Mesenchymal stem cell (in vitro differentiated cells and primary cell): ENCODE results near the gene BUD23.
"Not testable (repeated sequence)": the region's sequence is repeated elsewhere in the genome, so short reads cannot be mapped to it uniquely, and the experiment has no call there.

Experiments used
- DNase-seq: peaks from one replicate; pipeline ENCODE4 v3.0.0-alpha.2; 2013
- H2AFZ ChIP-seq: one replicate; pipeline ENCODE4 v1.6.1; 2013; ENCODE audit warnings: low read depth, mild to moderate bottlenecking, control low read depth, inconsistent platforms, low read length, moderate library complexity
- H2AK5ac ChIP-seq: 2 replicates; pipeline ENCODE4 v1.6.1; 2013; ENCODE audit warnings: low read length, moderate library complexity, mild to moderate bottlenecking, inconsistent platforms; ENCODE audit not compliant: severe bottlenecking
- H2BK120ac ChIP-seq: one replicate; pipeline ENCODE4 v1.6.1; 2013; ENCODE audit warnings: low read depth, mild to moderate bottlenecking, inconsistent platforms, low read length, moderate library complexity
- H2BK12ac ChIP-seq, 2 experiments: one replicate each; pipeline ENCODE4 v1.6.1; 2013; ENCODE audit warnings: inconsistent platforms in 2 of 2, low read length in 2 of 2, mild to moderate bottlenecking in 2 of 2, moderate library complexity in 2 of 2, control low read depth in 1 of 2
- H2BK15ac ChIP-seq: one replicate; pipeline ENCODE4 v1.6.1; 2013; ENCODE audit warnings: mild to moderate bottlenecking, low read depth, inconsistent platforms; ENCODE audit not compliant: poor library complexity, severe bottlenecking
- H2BK5ac ChIP-seq: 2 replicates; pipeline ENCODE4 v1.6.1; 2013; ENCODE audit warnings: low read depth, mild to moderate bottlenecking, low read length, control low read depth, inconsistent platforms; ENCODE audit not compliant: poor library complexity, severe bottlenecking
- H3K14ac ChIP-seq, 2 experiments: one replicate each; pipeline ENCODE4 v1.6.1; 2013; ENCODE audit warnings: inconsistent platforms in 2 of 2, low read length in 2 of 2, control low read depth in 1 of 2, mild to moderate bottlenecking in 1 of 2, moderate library complexity in 1 of 2
- H3K18ac ChIP-seq, 2 experiments: one replicate each; pipeline ENCODE4 v1.6.1; 2013; ENCODE audit warnings: inconsistent platforms in 2 of 2, low read length in 2 of 2, control low read depth in 1 of 2, low read depth in 1 of 2, mild to moderate bottlenecking in 1 of 2
- H3K23ac ChIP-seq, 2 experiments: one replicate each; pipeline ENCODE4 v1.6.1; 2013; ENCODE audit warnings: inconsistent platforms in 2 of 2, low read length in 2 of 2, mild to moderate bottlenecking in 2 of 2, moderate library complexity in 2 of 2, control low read depth in 1 of 2
- H3K27ac ChIP-seq: 2 replicates; pipeline ENCODE4 v1.5.1; 2013; ENCODE audit warnings: mild to moderate bottlenecking, moderate library complexity, low read length, control low read depth, inconsistent platforms; ENCODE audit not compliant: poor library complexity, severe bottlenecking
- H3K27me3 ChIP-seq, 2 experiments: 2 replicates each; pipeline versions ENCODE4 v1.6.1 to v1.7.0; 2013; ENCODE audit warnings: low read length in 2 of 2, mild to moderate bottlenecking in 2 of 2, moderate library complexity in 2 of 2, control low read depth in 1 of 2, inconsistent platforms in 1 of 2; ENCODE audit not compliant: control insufficient read depth in 1 of 2, insufficient read depth in 1 of 2
- H3K36me3 ChIP-seq, 2 experiments: 2 replicates each; pipeline versions ENCODE4 v1.6.1 to v1.7.0; 2013; ENCODE audit warnings: low read length in 2 of 2, control low read depth in 1 of 2, inconsistent platforms in 1 of 2, low read depth in 1 of 2, mild to moderate bottlenecking in 1 of 2; ENCODE audit not compliant: insufficient read depth in 2 of 2, control insufficient read depth in 1 of 2
- H3K4ac ChIP-seq, 2 experiments: one replicate each; pipeline ENCODE4 v1.6.1; 2013; ENCODE audit warnings: inconsistent platforms in 2 of 2, low read length in 2 of 2, mild to moderate bottlenecking in 2 of 2, moderate library complexity in 2 of 2, control low read depth in 1 of 2, low read depth in 1 of 2
- H3K4me1 ChIP-seq: 2 replicates; pipeline ENCODE4 v1.6.1; 2013; ENCODE audit warnings: low read depth, low read length, control low read depth; ENCODE audit not compliant: control insufficient read depth, insufficient read depth
- H3K4me2 ChIP-seq: 2 replicates; pipeline ENCODE4 v1.6.1; 2013; ENCODE audit warnings: low read length, mild to moderate bottlenecking, inconsistent platforms; ENCODE audit not compliant: poor library complexity, severe bottlenecking
- H3K4me3 ChIP-seq, 2 experiments: 2 replicates each; pipeline versions ENCODE4 v1.5.1 to v1.7.0; 2013; ENCODE audit warnings: low read length in 2 of 2, mild to moderate bottlenecking in 2 of 2, control low read depth in 1 of 2, low read depth in 1 of 2; ENCODE audit not compliant: insufficient read depth in 1 of 2
- H3K79me1 ChIP-seq: replicated peaks from 2 replicates; pipeline ENCODE4 v1.6.1; 2013; ENCODE audit warnings: mild to moderate bottlenecking, control low read depth, low read length, inconsistent platforms; ENCODE audit not compliant: poor library complexity, severe bottlenecking
- H3K9ac ChIP-seq: 2 replicates; pipeline ENCODE4 v1.7.0; 2013; ENCODE audit warnings: mild to moderate bottlenecking, low read length, moderate library complexity
- H3K9me3 ChIP-seq: 2 replicates; pipeline ENCODE4 v1.7.0; 2013; ENCODE audit warnings: mild to moderate bottlenecking, low read length; ENCODE audit not compliant: control insufficient read depth
- H4K8ac ChIP-seq: one replicate; pipeline ENCODE4 v1.6.1; 2013; ENCODE audit warnings: inconsistent platforms, mild to moderate bottlenecking, low read length, moderate library complexity
- H4K91ac ChIP-seq: one replicate; pipeline ENCODE4 v1.6.1; 2013; ENCODE audit warnings: mild to moderate bottlenecking, low read length, inconsistent platforms
- WGBS: methylation state at CpG from one replicate; pipeline ENCODE4 v1.1.7; 2013; ENCODE audit warnings: mixed read lengths; 5-methylcytosine and 5-hydroxymethylcytosine counted together

Gene BUD23

DNA sequence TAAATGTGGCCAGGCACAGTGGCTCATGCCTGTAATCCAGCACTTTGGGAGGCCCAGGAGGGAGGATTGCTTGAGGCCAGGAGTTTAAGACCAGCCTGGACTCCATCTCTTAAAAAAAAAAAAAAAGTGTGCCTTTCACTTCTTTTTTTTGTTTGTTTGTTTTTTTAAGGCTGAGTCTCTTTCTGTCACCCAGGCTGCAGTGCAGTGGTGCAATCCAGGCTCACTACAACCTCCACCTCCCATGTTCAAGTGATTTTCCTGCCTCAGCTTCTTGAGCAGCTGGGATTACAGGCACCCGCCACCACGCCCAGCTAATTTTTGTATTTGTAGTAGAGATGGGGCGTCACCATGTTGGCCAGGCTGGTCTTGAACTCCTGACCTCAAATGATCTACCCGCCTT, 38.8 kb downstream of the BUD23 start:
- not testable (repeated sequence) for H2BK12ac ChIP-seq, H3K23ac ChIP-seq, H2BK120ac ChIP-seq, H3K79me1 ChIP-seq, H3K9me3 ChIP-seq, H3K4ac ChIP-seq, H4K8ac ChIP-seq, H3K36me3 ChIP-seq, H3K18ac ChIP-seq, H3K4me2 ChIP-seq, H2BK5ac ChIP-seq, H4K91ac ChIP-seq, H2AK5ac ChIP-seq, H3K4me3 ChIP-seq, H3K9ac ChIP-seq, DNase-seq, H3K27ac ChIP-seq, H2AFZ ChIP-seq, H3K14ac ChIP-seq, H3K27me3 ChIP-seq, H2BK15ac ChIP-seq
- peaks cover 21% of the 10 kb centered on the region for H3K4me1 ChIP-seq
- 68% methylated on average over 4 of the region's 4 CpGs for whole genome bisulfite sequencing

DNA sequence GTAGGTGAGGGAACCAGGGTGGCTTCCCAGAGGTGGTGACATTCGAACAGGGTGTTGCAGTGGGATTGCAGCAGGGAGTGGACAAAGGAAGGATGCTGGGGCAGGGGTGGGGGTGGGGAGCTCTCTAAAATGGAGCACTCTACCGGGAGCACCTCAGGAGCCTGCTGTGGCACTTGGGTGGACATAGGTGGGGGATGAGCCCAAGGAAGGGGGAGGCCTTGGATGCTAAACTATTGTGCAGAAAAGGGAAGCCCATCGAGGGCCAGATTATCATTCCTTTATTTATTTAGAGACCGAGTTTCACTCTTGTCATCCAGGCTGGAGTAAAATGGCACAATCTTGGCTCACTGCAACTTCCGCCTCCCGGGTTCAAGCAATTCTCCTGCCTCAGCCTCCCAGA, 39.4 kb downstream of the BUD23 start:
- Histone ChIP-seq H3K27ac (no peak overlapping the region), H3K36me3 (no peaks in the 10 kb centered on the region), H2AFZ (no peak overlapping the region), H3K27me3 (peaks cover 3 to 7% of the 10 kb centered on the region in 2 experiments), H3K4ac (no peak overlapping the region), H3K4me3 (no peak overlapping the region), H4K8ac (no peak overlapping the region), H3K18ac (no peak overlapping the region), H2BK12ac (no peak overlapping the region), H3K4me1 (peaks cover 15% of the 10 kb centered on the region), H2AK5ac (no peak overlapping the region), H2BK5ac (no peak overlapping the region), H3K79me1 (no peaks in the 10 kb centered on the region), H3K9ac (no peak overlapping the region), H3K23ac (no peak overlapping the region), H3K4me2 (no peak overlapping the region), H2BK120ac (no peak overlapping the region), H3K9me3 (no peaks in the 10 kb centered on the region), H4K91ac (no peak overlapping the region), H3K14ac (no peak overlapping the region), H2BK15ac (no peak overlapping the region)
- WGBS, result 75% methylated on average over 6 of the region's 6 CpGs
- DNase-seq, result no peak

DNA sequence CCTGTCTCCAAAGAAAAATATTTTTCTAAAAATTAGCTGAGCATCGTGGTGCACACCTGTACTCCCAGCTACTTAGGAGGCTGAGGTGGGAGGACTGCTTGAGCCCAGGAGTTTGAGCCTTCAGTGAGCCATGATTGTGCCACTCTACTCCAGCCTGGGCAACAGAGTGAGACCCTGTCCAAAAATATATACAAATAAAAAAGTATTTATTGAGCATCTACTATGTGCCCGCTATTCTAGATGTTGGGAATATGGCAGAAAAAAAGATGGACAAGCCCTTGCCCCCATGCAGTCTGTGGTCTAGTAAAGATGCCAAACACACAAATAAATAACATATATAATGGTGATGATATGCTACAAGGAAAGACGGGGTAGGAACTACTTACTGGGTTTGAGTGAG, 40.4 kb downstream of the BUD23 start:
- no peak overlapping the region for H3K9ac ChIP-seq
- no peak overlapping the region for H2AK5ac ChIP-seq
- no peak overlapping the region for H2AFZ ChIP-seq
- no peak overlapping the region for H3K14ac ChIP-seq
- H2BK12ac ChIP-seq, result no peak overlapping the region
- no peak overlapping the region for H3K4ac ChIP-seq
- no peak overlapping the region for H3K27ac ChIP-seq
- peaks cover 8% of the 10 kb centered on the region for H3K4me1 ChIP-seq
- H4K8ac ChIP-seq, result no peak overlapping the region
- no peak overlapping the region for H2BK5ac ChIP-seq
- DNase-seq, result no peak
- peaks cover 3 to 10% of the 10 kb centered on the region in 2 experiments for H3K27me3 ChIP-seq
- H2BK120ac ChIP-seq, result no peak overlapping the region
- no peaks in the 10 kb centered on the region for H3K36me3 ChIP-seq
- no peak overlapping the region for H3K4me2 ChIP-seq
- H3K23ac ChIP-seq, result no peak overlapping the region
- H3K4me3 ChIP-seq, result no peak overlapping the region
- no peaks in the 10 kb centered on the region for H3K9me3 ChIP-seq
- H2BK15ac ChIP-seq, result no peak overlapping the region
- no peaks in the 10 kb centered on the region for H3K79me1 ChIP-seq
- H3K18ac ChIP-seq, result no peak overlapping the region
- 88% methylated on average over 2 of the region's 3 CpGs for WGBS
- H4K91ac ChIP-seq, result no peak overlapping the region

DNA sequence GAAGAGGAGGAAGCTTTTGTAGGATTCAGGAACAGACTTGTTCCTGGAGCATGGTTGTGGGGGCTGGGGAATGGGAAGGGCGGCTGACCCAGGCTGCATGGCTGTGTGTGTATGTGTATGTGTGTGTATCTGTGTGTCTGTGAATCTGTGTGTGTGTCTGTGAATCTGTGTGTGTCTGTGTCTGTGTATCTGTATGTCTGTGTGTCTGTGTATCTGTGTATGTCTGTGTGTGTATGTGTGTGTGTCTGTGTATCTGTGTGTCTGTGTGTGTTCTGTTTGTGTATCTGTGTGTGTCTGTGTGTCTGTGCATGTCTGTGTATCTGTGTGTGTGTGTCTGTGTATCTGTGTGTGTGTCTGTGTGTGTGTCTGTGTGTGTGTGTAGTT, 42.7 kb downstream of the BUD23 start:
- H3K9me3 ChIP-seq, result no peaks in the 10 kb centered on the region
- no peak overlapping the region for H2BK5ac ChIP-seq
- H3K4me1 ChIP-seq, result peaks cover 3% of the 10 kb centered on the region
- no peak overlapping the region for H2AFZ ChIP-seq
- H3K27me3 ChIP-seq, result peaks cover 3 to 11% of the 10 kb centered on the region in 2 experiments
- H3K14ac ChIP-seq, result peak overlapping the region in 1 of 2 experiments; percentile 68
- no peak overlapping the region for H2BK12ac ChIP-seq
- DNase-seq, result no peak
- no peak overlapping the region for H3K4ac ChIP-seq
- no peaks in the 10 kb centered on the region for H3K36me3 ChIP-seq
- H3K79me1 ChIP-seq, result no peaks in the 10 kb centered on the region
- no peak overlapping the region for H2BK15ac ChIP-seq
- H4K91ac ChIP-seq, result no peak overlapping the region
- no peak overlapping the region for H3K18ac ChIP-seq
- no peak overlapping the region for H2AK5ac ChIP-seq
- H3K4me3 ChIP-seq, result no peak overlapping the region
- H2BK120ac ChIP-seq, result no peak overlapping the region
- no peak overlapping the region for H3K27ac ChIP-seq
- 90% methylated on average over 1 of the region's 1 CpG for WGBS
- H3K9ac ChIP-seq, result no peak overlapping the region
- peak overlapping the region in 1 of 2 experiments; percentile 47 for H3K23ac ChIP-seq
- no peak overlapping the region for H3K4me2 ChIP-seq
- no peak overlapping the region for H4K8ac ChIP-seq
